HepG2 (cell line): ENCODE measurements around the gene CUL7. TPM values are rescaled to one million over a fixed set of nuclear protein-coding genes. Genes with fewer than 3 reads are reported as not detected.

Experiments used
- ARNT ChIP-seq: fragments of 450-650 bp; IDR thresholded peaks from 2 replicates; pipeline ENCODE4 v1.6.1; 2017
- JUN ChIP-seq: sonication (generic); formaldehyde crosslinking; IDR thresholded peaks from 2 replicates; pipeline ENCODE4 v1.4.0; 2020; ENCODE audit warnings: mild to moderate bottlenecking, missing genetic modification reagents
- NAIF1 ChIP-seq: sonication (generic); formaldehyde crosslinking; IDR thresholded peaks from 2 replicates; pipeline ENCODE4 v1.5.0; 2020; ENCODE audit warnings: mild to moderate bottlenecking, missing genetic modification reagents, borderline replicate concordance
- PRDM10 ChIP-seq: sonication (generic); formaldehyde crosslinking; IDR thresholded peaks from 2 replicates; pipeline ENCODE4 v1.4.0; 2020; ENCODE audit warnings: low read depth, missing genetic modification reagents
- SOX6 ChIP-seq, 2 experiments: fragments of 450-650 bp in 1 of 2; sonication (generic) in 1 of 2; formaldehyde crosslinking in 1 of 2; IDR thresholded peaks; 2 replicates each; pipeline versions ENCODE4 v1.4.0 to v1.6.1; 2017 to 2020; ENCODE audit warnings: antibody characterized with exemption in 1 of 2, mild to moderate bottlenecking in 1 of 2, missing genetic modification reagents in 1 of 2
- TRAFD1 ChIP-seq: sonication (generic); formaldehyde crosslinking; IDR thresholded peaks from 2 replicates; pipeline ENCODE4 v1.5.1; 2020; ENCODE audit warnings: missing genetic modification reagents, mild to moderate bottlenecking, borderline replicate concordance
- ZBTB38 ChIP-seq: sonication (generic); formaldehyde crosslinking; IDR thresholded peaks from 2 replicates; pipeline ENCODE4 v1.5.1; 2020; ENCODE audit warnings: mild to moderate bottlenecking, missing genetic modification reagents
- ZFP36L1 ChIP-seq: sonication (generic); formaldehyde crosslinking; IDR thresholded peaks from 2 replicates; pipeline ENCODE4 v1.8.0; 2022; ENCODE audit warnings: mild to moderate bottlenecking, missing genetic modification reagents, moderate library complexity
- ZNF18 ChIP-seq: sonication (generic); formaldehyde crosslinking; IDR thresholded peaks from 2 replicates; pipeline ENCODE4 v1.8.0; 2022; ENCODE audit warnings: mild to moderate bottlenecking, missing genetic modification reagents; ENCODE audit not compliant: insufficient replicate concordance
- ZNF431 ChIP-seq: sonication (generic); formaldehyde crosslinking; IDR thresholded peaks from 2 replicates; pipeline ENCODE4 v1.9.0; 2022; ENCODE audit warnings: missing genetic modification reagents, low read depth, mild to moderate bottlenecking, borderline replicate concordance
- ZNF616 ChIP-seq: sonication (generic); formaldehyde crosslinking; IDR thresholded peaks from 2 replicates; pipeline ENCODE4 v1.5.0; 2020; ENCODE audit warnings: low read depth, mild to moderate bottlenecking, missing genetic modification reagents
- polyA plus RNA-seq, 8 experiments: library from polyadenylated mRNA; depleted of rRNA in 3 of 8; stranded (reverse) in 7 of 8; unstranded in 1 of 8; fragments of >200 nt; fragmentation: Illumina TruSeq in 4 of 8; extraction: Trizol in 4 of 8; gene quantifications; 2 replicates each; pipeline versions ENCODE4 v1.2.1 to v1.2.3, GENCODE V29; 2011 to 2016; ENCODE audit warnings: low read depth in 4 of 8, missing spikeins in 1 of 8, mixed read lengths in 1 of 8; ENCODE audit not compliant: insufficient read depth in 1 of 8
- total RNA-seq, 5 experiments: library from RNA; depleted of rRNA; stranded (reverse); fragments of >200 nt; fragmentation: Illumina TruSeq; extraction: Trizol; gene quantifications; 2 replicates each; pipeline ENCODE4 v1.2.3, GENCODE V29; 2016; ENCODE audit warnings: low read depth in 1 of 5
- TF ChIP-seq, protein P1 (sequence below): sonication (generic); formaldehyde crosslinking; IDR thresholded peaks from 2 replicates; pipeline ENCODE4 v1.4.0; 2020; ENCODE audit warnings: missing genetic modification reagents
- TF ChIP-seq, protein P2 (sequence below): sonication (generic); formaldehyde crosslinking; IDR thresholded peaks from 2 replicates; pipeline ENCODE4 v1.8.1; 2023; ENCODE audit warnings: missing genetic modification reagents, inconsistent platforms, borderline replicate concordance

CUL7 gene
- total and polyA plus RNA-seq, 2 of the 13 experiments (the other 11 are each of a cell fraction or from before 2014, with no cell fraction given): 32.0 to 60.7 TPM

DNA sequence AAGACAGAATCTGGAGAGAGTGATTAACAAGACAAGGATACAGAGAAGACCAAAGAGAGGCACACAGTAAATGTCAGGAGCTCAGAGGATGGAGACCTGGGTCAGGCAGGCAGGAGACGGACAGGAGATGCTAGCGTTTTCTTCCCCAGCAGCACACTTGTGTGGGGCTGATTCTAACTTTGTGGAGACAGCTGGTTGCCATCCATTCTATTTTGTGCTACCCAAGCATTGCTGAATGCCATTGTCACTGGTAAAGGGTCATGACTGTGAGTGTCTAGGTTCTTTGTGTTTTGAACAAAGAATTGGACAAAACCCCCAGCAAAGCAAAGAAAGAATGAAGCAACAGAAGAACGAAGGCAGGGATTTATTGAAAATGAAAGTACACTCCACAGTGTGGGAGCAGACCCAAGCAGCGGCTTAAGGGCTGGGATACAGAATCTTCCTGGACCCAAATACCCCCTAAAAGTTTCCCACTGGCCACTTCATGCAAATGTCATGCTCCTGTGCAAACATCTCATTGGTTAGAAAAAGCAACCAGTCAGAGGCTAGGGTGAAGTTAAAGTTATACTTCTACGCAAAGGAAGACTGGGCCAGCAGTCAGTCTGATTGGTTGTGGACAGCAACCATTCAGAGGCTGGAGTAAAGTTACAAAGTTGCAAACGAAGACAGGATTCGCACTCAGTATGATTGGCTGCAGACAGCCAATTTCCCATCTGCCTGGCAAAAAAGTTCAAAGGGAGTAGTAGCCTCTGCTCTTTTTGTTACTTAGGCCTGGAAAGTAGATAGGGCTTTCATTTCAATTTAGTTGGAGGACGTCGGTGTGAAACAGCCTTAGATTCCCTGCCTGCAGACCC, 40.0 kb upstream of the CUL7 start (continued):
- TF ChIP-seq, protein P1, sequence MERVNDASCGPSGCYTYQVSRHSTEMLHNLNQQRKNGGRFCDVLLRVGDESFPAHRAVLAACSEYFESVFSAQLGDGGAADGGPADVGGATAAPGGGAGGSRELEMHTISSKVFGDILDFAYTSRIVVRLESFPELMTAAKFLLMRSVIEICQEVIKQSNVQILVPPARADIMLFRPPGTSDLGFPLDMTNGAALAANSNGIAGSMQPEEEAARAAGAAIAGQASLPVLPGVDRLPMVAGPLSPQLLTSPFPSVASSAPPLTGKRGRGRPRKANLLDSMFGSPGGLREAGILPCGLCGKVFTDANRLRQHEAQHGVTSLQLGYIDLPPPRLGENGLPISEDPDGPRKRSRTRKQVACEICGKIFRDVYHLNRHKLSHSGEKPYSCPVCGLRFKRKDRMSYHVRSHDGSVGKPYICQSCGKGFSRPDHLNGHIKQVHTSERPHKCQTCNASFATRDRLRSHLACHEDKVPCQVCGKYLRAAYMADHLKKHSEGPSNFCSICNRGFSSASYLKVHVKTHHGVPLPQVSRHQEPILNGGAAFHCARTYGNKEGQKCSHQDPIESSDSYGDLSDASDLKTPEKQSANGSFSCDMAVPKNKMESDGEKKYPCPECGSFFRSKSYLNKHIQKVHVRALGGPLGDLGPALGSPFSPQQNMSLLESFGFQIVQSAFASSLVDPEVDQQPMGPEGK (CRISPR knock-in tag): no peak
- TF ChIP-seq ZNF18 (CRISPR knock-in tag) (no peak), PRDM10 (0 out of 2 replicates have a peak, but pooled peaks have one; percentile 28), NAIF1 (CRISPR knock-in tag) (no peak), ZNF431 (CRISPR knock-in tag) (no peak), JUN (CRISPR knock-in tag) (no peak), ZFP36L1 (CRISPR knock-in tag) (no peak), ZNF616 (CRISPR knock-in tag) (0 out of 2 replicates have a peak, but pooled peaks have one; percentile 18), ZBTB38 (CRISPR knock-in tag) (peak; percentile 60; the same call in 1 of the 2 replicates), TRAFD1 (CRISPR knock-in tag) (no peak), ARNT (no peak), SOX6 (IDR thresholded peaks at IDR 0.05) (no peak), SOX6 (CRISPR knock-in tag; IDR thresholded peaks at IDR 0.05) (peak; percentile 61)
- TF ChIP-seq, protein P2, sequence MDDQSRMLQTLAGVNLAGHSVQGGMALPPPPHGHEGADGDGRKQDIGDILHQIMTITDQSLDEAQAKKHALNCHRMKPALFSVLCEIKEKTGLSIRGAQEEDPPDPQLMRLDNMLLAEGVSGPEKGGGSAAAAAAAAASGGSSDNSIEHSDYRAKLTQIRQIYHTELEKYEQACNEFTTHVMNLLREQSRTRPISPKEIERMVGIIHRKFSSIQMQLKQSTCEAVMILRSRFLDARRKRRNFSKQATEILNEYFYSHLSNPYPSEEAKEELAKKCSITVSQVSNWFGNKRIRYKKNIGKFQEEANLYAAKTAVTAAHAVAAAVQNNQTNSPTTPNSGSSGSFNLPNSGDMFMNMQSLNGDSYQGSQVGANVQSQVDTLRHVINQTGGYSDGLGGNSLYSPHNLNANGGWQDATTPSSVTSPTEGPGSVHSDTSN: no peak
